T47D (cell line): ENCODE data around the gene IQCK.
A peak's percentile ranks its signal among the peaks of the same experiment; 100 is the strongest.

Experiments used
- DNase-seq, 2 experiments: peaks; one replicate each; pipeline versions ENCODE4 v3.0.0 to v3.0.0-alpha.2; 2011 to 2012; ENCODE audit warnings: low read depth in 1 of 2, low spot score in 1 of 2
- JUND ChIP-seq: IDR thresholded peaks from 2 replicates; pipeline ENCODE4 v1.6.1; 2012; ENCODE audit warnings: low read depth
- in situ Hi-C: cut with HindIII; loops from 2 replicates; pipeline ENCODE4 v1.10.0; 2016; ENCODE audit warnings: low sequenced_read_pairs, low pct_unique_long_range_greater_than_20kb

Gene IQCK

GRCh38 chr16:19881783-19882182, 163.7 kb downstream of the IQCK start:
- DNase-seq: no peak
- no peak for TF ChIP-seq JUND
- in situ Hi-C loops: no loop called here

GRCh38 chr16:19882186-19882585, 164.1 kb downstream of the IQCK start:
- in situ Hi-C loops: no loop called here
- no peak for DNase-seq
- no peak for TF ChIP-seq JUND

GRCh38 chr16:19882646-19883045, 164.6 kb downstream of the IQCK start:
- in situ Hi-C loops: no loop called here
- no peak for DNase-seq
- TF ChIP-seq JUND: no peak

- TF ChIP-seq JUND: no peak
- no peak for DNase-seq
- in situ Hi-C loops: no loop called here
Observed at GRCh38 chr16:19883296-19883965, 165.4 kb downstream of the IQCK start.

- DNase-seq: no peak
- in situ Hi-C loops: no loop called here
- TF ChIP-seq JUND: no peak
Observed at GRCh38 chr16:19883966-19884485, 166.0 kb downstream of the IQCK start.

GRCh38 chr16:19884611-19885450, 166.8 kb downstream of the IQCK start, which contains the start of gene GPRC5B:
Gene GPRC5B (minus strand): TSS chr16:19884848. CDS start chr16:19872845, 12,003 bp downstream.
- peak in 1 of 2 experiments; percentile 27 for DNase-seq
- no peak for TF ChIP-seq JUND
- in situ Hi-C loops: no loop called here

GRCh38 chr16:19885451-19886072, 167.5 kb downstream of the IQCK start:
- TF ChIP-seq JUND: no peak
- no peak for DNase-seq
- in situ Hi-C loops: no loop called here

- in situ Hi-C loops: no loop called here
- peak in 1 of 2 experiments; percentile 79 for DNase-seq
- TF ChIP-seq JUND: no peak
Observed at GRCh38 chr16:19886073-19886941, 168.2 kb downstream of the IQCK start.

GRCh38 chr16:19888834-19889233, 170.8 kb downstream of the IQCK start:
- in situ Hi-C loops: no loop called here
- no peak for DNase-seq
- no peak for TF ChIP-seq JUND

GRCh38 chr16:19890901-19891300, 172.8 kb downstream of the IQCK start:
- no peak for DNase-seq
- in situ Hi-C loops: no loop called here
- no peak for TF ChIP-seq JUND

GRCh38 chr16:19892902-19893301, 174.8 kb downstream of the IQCK start:
- DNase-seq: no peak
- no peak for TF ChIP-seq JUND
- in situ Hi-C loops: no loop called here

- DNase-seq: no peak
- no peak for TF ChIP-seq JUND
- in situ Hi-C loops: no loop called here
Observed at GRCh38 chr16:19894586-19894985, 176.5 kb downstream of the IQCK start.
